GM23338 (cell line): Measurements from ENCODE around the gene ADM2. TPM values are rescaled to one million over a fixed set of nuclear protein-coding genes. Genes with fewer than 3 reads are reported as not detected.

Experiments
- ATAC-seq: fragments of 200-7000 bp; cut with Tn5 transposase; 3 replicates; pipeline ENCODE4 v1.9.1; 2020
- DNase-seq: peaks from one replicate; pipeline ENCODE4 v3.0.0-alpha.2; 2015; ENCODE audit warnings: low spot score
- H2AFZ ChIP-seq: fragments of 200-600 bp; sonication (generic); 2 replicates; pipeline ENCODE4 v1.8.0; 2016; ENCODE audit warnings: antibody characterized with exemption, mild to moderate bottlenecking, moderate library complexity
- H3F3A ChIP-seq: fragments of 200-600 bp; sonication (generic); replicated peaks from 2 replicates; pipeline ENCODE4 v1.8.0; 2017; ENCODE audit warnings: antibody characterized with exemption, mixed run types, low read depth
- H3K27ac ChIP-seq: fragments of 200-600 bp; sonication (generic); 2 replicates; pipeline ENCODE4 v1.6.1; 2016; ENCODE audit warnings: low read depth
- H3K27me3 ChIP-seq: fragments of 200-600 bp; sonication (generic); 2 replicates; pipeline ENCODE4 v1.8.0; 2016; ENCODE audit warnings: mild to moderate bottlenecking, mixed run types, moderate library complexity; ENCODE audit not compliant: insufficient read depth
- H3K36me3 ChIP-seq: fragments of 200-600 bp; sonication (generic); 2 replicates; pipeline ENCODE4 v1.8.0; 2016; ENCODE audit warnings: mild to moderate bottlenecking; ENCODE audit not compliant: insufficient read depth
- H3K4me1 ChIP-seq: fragments of 200-600 bp; sonication (generic); 2 replicates; pipeline ENCODE4 v1.8.0; 2016; ENCODE audit warnings: mild to moderate bottlenecking, moderate library complexity; ENCODE audit not compliant: insufficient read depth
- H3K4me2 ChIP-seq: fragments of 200-600 bp; sonication (generic); 2 replicates; pipeline ENCODE4 v1.7.1; 2017; ENCODE audit warnings: mixed run types
- H3K4me3 ChIP-seq: fragments of 200-600 bp; sonication (generic); 2 replicates; pipeline ENCODE4 v1.6.1; 2016; ENCODE audit warnings: mixed run types
- H3K79me2 ChIP-seq: fragments of 200-600 bp; sonication (generic); replicated peaks from 2 replicates; pipeline ENCODE4 v1.8.0; 2017; ENCODE audit warnings: mild to moderate bottlenecking; ENCODE audit not compliant: insufficient read depth
- H3K9me2 ChIP-seq: fragments of 200-600 bp; sonication (generic); 2 replicates; pipeline ENCODE4 v1.8.0; 2017; ENCODE audit not compliant: insufficient read depth
- H4K20me1 ChIP-seq: fragments of 200-600 bp; sonication (generic); replicated peaks from 2 replicates; pipeline ENCODE4 v1.8.0; 2017; ENCODE audit warnings: mild to moderate bottlenecking; ENCODE audit not compliant: insufficient read depth
- H3K27ac Mint-ChIP-seq: 2 replicates; pipeline ENCODE4 v1.8.0; 2020; ENCODE audit warnings: inconsistent platforms, mild to moderate bottlenecking, moderate library complexity, mixed read lengths
- H3K27me3 Mint-ChIP-seq: 3 replicates; pipeline ENCODE4 v1.8.0; 2022; ENCODE audit warnings: low read depth, mild to moderate bottlenecking, moderate library complexity, mixed read lengths, inconsistent platforms; ENCODE audit not compliant: insufficient read depth, poor library complexity
- H3K36me3 Mint-ChIP-seq: 3 replicates; pipeline ENCODE4 v1.8.0; 2021; ENCODE audit warnings: low read depth, mild to moderate bottlenecking, inconsistent platforms, moderate library complexity, mixed read lengths
- H3K4me1 Mint-ChIP-seq: 3 replicates; pipeline ENCODE4 v1.8.0; 2020; ENCODE audit warnings: mild to moderate bottlenecking, inconsistent platforms, mixed read lengths
- H3K4me3 Mint-ChIP-seq: 3 replicates; pipeline ENCODE4 v1.8.0; 2021; ENCODE audit warnings: moderate library complexity, mild to moderate bottlenecking, inconsistent platforms, mixed read lengths
- H3K9me3 Mint-ChIP-seq: 3 replicates; pipeline ENCODE4 v1.8.0; 2020; ENCODE audit warnings: moderate library complexity, mild to moderate bottlenecking, inconsistent platforms, mixed read lengths
- EZH2phosphoT487 ChIP-seq: fragments of 200-600 bp; sonication (generic); IDR thresholded peaks from one replicate; pipeline ENCODE4 v1.8.1; 2018; ENCODE audit warnings: antibody characterized with exemption; ENCODE audit not compliant: unreplicated experiment
- JUNB ChIP-seq: IDR thresholded peaks from one replicate; pipeline ENCODE4 v1.6.1; 2016; ENCODE audit warnings: antibody characterized with exemption; ENCODE audit not compliant: unreplicated experiment
- NANOG ChIP-seq: IDR thresholded peaks from 2 replicates; pipeline ENCODE4 v1.6.1; 2016; ENCODE audit warnings: antibody characterized with exemption, borderline replicate concordance
- POLR2AphosphoS5 ChIP-seq: IDR thresholded peaks from 2 replicates; pipeline ENCODE4 v1.6.1; 2016; ENCODE audit warnings: antibody characterized with exemption, low read depth
- ZNF331 ChIP-seq: fragments of 250-450 bp; sonication (Bioruptor Pico); IDR thresholded peaks from 2 replicates; pipeline ENCODE4 v1.5.0; 2020; ENCODE audit warnings: low read depth, mild to moderate bottlenecking, moderate library complexity
- polyA plus RNA-seq: library from polyadenylated mRNA; unstranded; fragments of >200 nt; fragmentation: Nextera tagmentation; extraction: Ambion mirVana; gene quantifications from 2 replicates; pipeline ENCODE4 v1.2.1, GENCODE V29; 2016
- total RNA-seq: library from RNA; depleted of rRNA; stranded (reverse); fragments of >200 nt; shearing (Covaris generic); gene quantifications from 2 replicates; pipeline ENCODE4 v1.2.3, GENCODE V29; 2014
- TF ChIP-seq, protein P1 (sequence below): fragments of 250-450 bp; sonication (Bioruptor Pico); IDR thresholded peaks from 2 replicates; pipeline ENCODE4 v1.5.0; 2020; ENCODE audit warnings: mild to moderate bottlenecking, moderate library complexity
- TF ChIP-seq, protein P2 (sequence below): IDR thresholded peaks from one replicate; pipeline ENCODE4 v1.6.1; 2018; ENCODE audit warnings: antibody characterized with exemption; ENCODE audit not compliant: unreplicated experiment
- TF ChIP-seq, protein P3 (sequence below): IDR thresholded peaks from 2 replicates; pipeline ENCODE4 v1.6.1; 2016; ENCODE audit warnings: antibody characterized with exemption

Gene ADM2
- total and polyA plus RNA-seq, 2 experiments from 2014 or later: 3.3 to 7.1 TPM

DNA sequence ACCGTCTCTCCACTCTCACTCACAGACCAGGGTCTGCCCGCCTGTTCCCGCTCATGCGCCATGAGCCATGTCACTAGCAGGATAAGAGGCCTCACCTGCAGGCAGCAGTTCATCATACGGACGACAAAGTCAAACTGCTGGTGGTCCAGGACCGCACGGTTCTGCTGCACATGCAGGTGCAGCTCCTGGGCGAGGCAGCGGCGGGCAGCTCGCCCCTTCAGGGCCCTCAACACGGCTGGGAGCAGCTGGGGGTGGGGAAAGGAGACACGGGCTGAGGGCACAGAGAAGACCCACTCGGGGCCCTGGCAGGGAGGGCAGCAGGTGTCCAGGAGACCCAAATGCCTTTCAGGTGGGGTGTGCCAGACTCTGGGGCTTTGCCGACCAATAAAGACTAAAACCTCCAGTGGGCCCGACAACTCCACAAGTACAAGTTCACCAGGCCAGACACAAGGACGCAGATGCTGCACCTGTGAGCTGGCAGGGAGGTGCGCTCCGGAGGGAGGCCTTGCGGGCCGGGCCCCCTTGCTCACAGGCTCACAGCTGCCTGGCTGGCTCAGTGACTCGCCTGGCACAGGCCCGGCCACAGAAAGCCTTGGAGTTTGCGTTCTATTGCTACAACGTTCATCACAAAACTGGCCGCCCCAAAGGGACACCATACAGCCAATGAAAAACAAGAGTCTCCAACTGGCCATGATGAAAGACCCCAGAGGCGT lies 18.0 kb upstream of the ADM2 start:
- no peak for DNase-seq
- no peak for ATAC-seq
- TF ChIP-seq, protein P1, sequence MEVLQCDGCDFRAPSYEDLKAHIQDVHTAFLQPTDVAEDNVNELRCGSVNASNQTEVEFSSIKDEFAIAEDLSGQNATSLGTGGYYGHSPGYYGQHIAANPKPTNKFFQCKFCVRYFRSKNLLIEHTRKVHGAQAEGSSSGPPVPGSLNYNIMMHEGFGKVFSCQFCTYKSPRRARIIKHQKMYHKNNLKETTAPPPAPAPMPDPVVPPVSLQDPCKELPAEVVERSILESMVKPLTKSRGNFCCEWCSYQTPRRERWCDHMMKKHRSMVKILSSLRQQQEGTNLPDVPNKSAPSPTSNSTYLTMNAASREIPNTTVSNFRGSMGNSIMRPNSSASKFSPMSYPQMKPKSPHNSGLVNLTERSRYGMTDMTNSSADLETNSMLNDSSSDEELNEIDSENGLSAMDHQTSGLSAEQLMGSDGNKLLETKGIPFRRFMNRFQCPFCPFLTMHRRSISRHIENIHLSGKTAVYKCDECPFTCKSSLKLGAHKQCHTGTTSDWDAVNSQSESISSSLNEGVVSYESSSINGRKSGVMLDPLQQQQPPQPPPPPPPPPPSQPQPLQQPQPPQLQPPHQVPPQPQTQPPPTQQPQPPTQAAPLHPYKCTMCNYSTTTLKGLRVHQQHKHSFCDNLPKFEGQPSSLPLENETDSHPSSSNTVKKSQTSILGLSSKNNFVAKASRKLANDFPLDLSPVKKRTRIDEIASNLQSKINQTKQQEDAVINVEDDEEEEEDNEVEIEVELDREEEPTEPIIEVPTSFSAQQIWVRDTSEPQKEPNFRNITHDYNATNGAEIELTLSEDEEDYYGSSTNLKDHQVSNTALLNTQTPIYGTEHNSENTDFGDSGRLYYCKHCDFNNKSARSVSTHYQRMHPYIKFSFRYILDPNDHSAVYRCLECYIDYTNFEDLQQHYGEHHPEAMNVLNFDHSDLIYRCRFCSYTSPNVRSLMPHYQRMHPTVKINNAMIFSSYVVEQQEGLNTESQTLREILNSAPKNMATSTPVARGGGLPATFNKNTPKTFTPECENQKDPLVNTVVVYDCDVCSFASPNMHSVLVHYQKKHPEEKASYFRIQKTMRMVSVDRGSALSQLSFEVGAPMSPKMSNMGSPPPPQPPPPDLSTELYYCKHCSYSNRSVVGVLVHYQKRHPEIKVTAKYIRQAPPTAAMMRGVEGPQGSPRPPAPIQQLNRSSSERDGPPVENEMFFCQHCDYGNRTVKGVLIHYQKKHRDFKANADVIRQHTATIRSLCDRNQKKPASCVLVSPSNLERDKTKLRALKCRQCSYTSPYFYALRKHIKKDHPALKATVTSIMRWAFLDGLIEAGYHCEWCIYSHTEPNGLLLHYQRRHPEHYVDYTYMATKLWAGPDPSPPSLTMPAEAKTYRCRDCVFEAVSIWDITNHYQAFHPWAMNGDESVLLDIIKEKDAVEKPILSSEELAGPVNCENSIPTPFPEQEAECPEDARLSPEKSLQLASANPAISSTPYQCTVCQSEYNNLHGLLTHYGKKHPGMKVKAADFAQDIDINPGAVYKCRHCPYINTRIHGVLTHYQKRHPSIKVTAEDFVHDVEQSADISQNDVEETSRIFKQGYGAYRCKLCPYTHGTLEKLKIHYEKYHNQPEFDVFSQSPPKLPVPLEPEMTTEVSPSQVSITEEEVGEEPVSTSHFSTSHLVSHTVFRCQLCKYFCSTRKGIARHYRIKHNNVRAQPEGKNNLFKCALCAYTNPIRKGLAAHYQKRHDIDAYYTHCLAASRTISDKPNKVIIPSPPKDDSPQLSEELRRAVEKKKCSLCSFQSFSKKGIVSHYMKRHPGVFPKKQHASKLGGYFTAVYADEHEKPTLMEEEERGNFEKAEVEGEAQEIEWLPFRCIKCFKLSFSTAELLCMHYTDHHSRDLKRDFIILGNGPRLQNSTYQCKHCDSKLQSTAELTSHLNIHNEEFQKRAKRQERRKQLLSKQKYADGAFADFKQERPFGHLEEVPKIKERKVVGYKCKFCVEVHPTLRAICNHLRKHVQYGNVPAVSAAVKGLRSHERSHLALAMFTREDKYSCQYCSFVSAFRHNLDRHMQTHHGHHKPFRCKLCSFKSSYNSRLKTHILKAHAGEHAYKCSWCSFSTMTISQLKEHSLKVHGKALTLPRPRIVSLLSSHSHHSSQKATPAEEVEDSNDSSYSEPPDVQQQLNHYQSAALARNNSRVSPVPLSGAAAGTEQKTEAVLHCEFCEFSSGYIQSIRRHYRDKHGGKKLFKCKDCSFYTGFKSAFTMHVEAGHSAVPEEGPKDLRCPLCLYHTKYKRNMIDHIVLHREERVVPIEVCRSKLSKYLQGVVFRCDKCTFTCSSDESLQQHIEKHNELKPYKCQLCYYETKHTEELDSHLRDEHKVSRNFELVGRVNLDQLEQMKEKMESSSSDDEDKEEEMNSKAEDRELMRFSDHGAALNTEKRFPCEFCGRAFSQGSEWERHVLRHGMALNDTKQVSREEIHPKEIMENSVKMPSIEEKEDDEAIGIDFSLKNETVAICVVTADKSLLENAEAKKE (CRISPR knock-in tag): no peak
- no peak for TF ChIP-seq EZH2phosphoT487
- TF ChIP-seq, protein P2, sequence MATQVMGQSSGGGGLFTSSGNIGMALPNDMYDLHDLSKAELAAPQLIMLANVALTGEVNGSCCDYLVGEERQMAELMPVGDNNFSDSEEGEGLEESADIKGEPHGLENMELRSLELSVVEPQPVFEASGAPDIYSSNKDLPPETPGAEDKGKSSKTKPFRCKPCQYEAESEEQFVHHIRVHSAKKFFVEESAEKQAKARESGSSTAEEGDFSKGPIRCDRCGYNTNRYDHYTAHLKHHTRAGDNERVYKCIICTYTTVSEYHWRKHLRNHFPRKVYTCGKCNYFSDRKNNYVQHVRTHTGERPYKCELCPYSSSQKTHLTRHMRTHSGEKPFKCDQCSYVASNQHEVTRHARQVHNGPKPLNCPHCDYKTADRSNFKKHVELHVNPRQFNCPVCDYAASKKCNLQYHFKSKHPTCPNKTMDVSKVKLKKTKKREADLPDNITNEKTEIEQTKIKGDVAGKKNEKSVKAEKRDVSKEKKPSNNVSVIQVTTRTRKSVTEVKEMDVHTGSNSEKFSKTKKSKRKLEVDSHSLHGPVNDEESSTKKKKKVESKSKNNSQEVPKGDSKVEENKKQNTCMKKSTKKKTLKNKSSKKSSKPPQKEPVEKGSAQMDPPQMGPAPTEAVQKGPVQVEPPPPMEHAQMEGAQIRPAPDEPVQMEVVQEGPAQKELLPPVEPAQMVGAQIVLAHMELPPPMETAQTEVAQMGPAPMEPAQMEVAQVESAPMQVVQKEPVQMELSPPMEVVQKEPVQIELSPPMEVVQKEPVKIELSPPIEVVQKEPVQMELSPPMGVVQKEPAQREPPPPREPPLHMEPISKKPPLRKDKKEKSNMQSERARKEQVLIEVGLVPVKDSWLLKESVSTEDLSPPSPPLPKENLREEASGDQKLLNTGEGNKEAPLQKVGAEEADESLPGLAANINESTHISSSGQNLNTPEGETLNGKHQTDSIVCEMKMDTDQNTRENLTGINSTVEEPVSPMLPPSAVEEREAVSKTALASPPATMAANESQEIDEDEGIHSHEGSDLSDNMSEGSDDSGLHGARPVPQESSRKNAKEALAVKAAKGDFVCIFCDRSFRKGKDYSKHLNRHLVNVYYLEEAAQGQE: no peak
- TF ChIP-seq NANOG: no peak
- TF ChIP-seq POLR2AphosphoS5: no peak
- TF ChIP-seq, protein P3, sequence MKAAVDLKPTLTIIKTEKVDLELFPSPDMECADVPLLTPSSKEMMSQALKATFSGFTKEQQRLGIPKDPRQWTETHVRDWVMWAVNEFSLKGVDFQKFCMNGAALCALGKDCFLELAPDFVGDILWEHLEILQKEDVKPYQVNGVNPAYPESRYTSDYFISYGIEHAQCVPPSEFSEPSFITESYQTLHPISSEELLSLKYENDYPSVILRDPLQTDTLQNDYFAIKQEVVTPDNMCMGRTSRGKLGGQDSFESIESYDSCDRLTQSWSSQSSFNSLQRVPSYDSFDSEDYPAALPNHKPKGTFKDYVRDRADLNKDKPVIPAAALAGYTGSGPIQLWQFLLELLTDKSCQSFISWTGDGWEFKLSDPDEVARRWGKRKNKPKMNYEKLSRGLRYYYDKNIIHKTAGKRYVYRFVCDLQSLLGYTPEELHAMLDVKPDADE: no peak
- TF ChIP-seq ZNF331 (CRISPR knock-in tag): no peak
- no peak for TF ChIP-seq JUNB
- Histone ChIP-seq H3K4me3 (no peak overlapping the region), H3K4me2 (no peak overlapping the region), H3K4me1 (no peaks in the 10 kb centered on the region), H4K20me1 (peaks cover 6% of the 10 kb centered on the region), H3K79me2 (peaks cover 2% of the 10 kb centered on the region), H3K27ac (no peak overlapping the region), H2AFZ (no peak overlapping the region), H3F3A (0 out of 2 replicates have a peak, but pooled peaks cover 3% of the 10 kb centered on the region), H3K9me2 (no peaks in the 10 kb centered on the region), H3K27me3 (no peaks in the 10 kb centered on the region), H3K36me3 (no peaks in the 10 kb centered on the region)
- peaks cover 3% of the 10 kb centered on the region; the same call in 2 of the 3 replicates for H3K4me1 Mint-ChIP-seq
- no peaks in the 10 kb centered on the region for H3K9me3 Mint-ChIP-seq
- H3K27me3 Mint-ChIP-seq: peaks cover 4% of the 10 kb centered on the region
- H3K4me3 Mint-ChIP-seq: no peak overlapping the region
- H3K36me3 Mint-ChIP-seq: peaks cover 40% of the 10 kb centered on the region
- no peak overlapping the region for H3K27ac Mint-ChIP-seq
